HG03135 (cell line): Measurements from ENCODE around the gene ZNF366.

Source experiments
- ATAC-seq: cut with Tn5 transposase; IDR thresholded peaks from one replicate; pipeline ENCODE4 v1.9.1; 2021; ENCODE audit warnings: mild to moderate bottlenecking, moderate library complexity; ENCODE audit not compliant: unreplicated experiment

Gene ZNF366

GRCh38 chr5:72494623-72495124 is 12.5 kb downstream of the ZNF366 start:
- no peak for ATAC-seq

GRCh38 chr5:72489536-72489935 is 17.7 kb downstream of the ZNF366 start:
- no peak for ATAC-seq

GRCh38 chr5:72488756-72489155 is 18.5 kb downstream of the ZNF366 start:
- no peak for ATAC-seq

GRCh38 chr5:72487177-72487576 is 20.0 kb downstream of the ZNF366 start:
- no peak for ATAC-seq

- ATAC-seq, result no peak
Measured at GRCh38 chr5:72486371-72486770, 20.8 kb downstream of the ZNF366 start.

- no peak for ATAC-seq
Measured at GRCh38 chr5:72485430-72485974, 21.7 kb downstream of the ZNF366 start.

- no peak for ATAC-seq
Measured at GRCh38 chr5:72482046-72482445, 25.2 kb downstream of the ZNF366 start.

- ATAC-seq, result no peak
Measured at GRCh38 chr5:72480841-72481240, 26.4 kb downstream of the ZNF366 start.

- no peak for ATAC-seq
Measured at GRCh38 chr5:72479921-72480320, 27.3 kb downstream of the ZNF366 start.

- ATAC-seq, result no peak
Measured at GRCh38 chr5:72478684-72479083, 28.5 kb downstream of the ZNF366 start.

GRCh38 chr5:72478276-72478675 is 28.9 kb downstream of the ZNF366 start:
- ATAC-seq, result no peak

- no peak for ATAC-seq
Measured at GRCh38 chr5:72477644-72478043, 29.6 kb downstream of the ZNF366 start.

- no peak for ATAC-seq
Measured at GRCh38 chr5:72477176-72477575, 30.0 kb downstream of the ZNF366 start.

- no peak for ATAC-seq
Measured at GRCh38 chr5:72476721-72477120, 30.5 kb downstream of the ZNF366 start.

GRCh38 chr5:72476275-72476674 is 30.9 kb downstream of the ZNF366 start:
- no peak for ATAC-seq

- no peak for ATAC-seq
Measured at GRCh38 chr5:72474516-72474915, 32.7 kb downstream of the ZNF366 start.

- ATAC-seq, result no peak
Measured at GRCh38 chr5:72474046-72474500, 33.1 kb downstream of the ZNF366 start.

- no peak for ATAC-seq
Measured at GRCh38 chr5:72472666-72473422, 34.4 kb downstream of the ZNF366 start.

GRCh38 chr5:72472031-72472430 is 35.2 kb downstream of the ZNF366 start:
- ATAC-seq, result no peak

GRCh38 chr5:72470826-72471225 is 36.4 kb downstream of the ZNF366 start:
- no peak for ATAC-seq

GRCh38 chr5:72468606-72469005 is 38.6 kb downstream of the ZNF366 start:
- no peak for ATAC-seq

GRCh38 chr5:72468024-72468423 is 39.2 kb downstream of the ZNF366 start:
- no peak for ATAC-seq
